ENCODE data around the gene POLL.

Gene POLL

DNA sequence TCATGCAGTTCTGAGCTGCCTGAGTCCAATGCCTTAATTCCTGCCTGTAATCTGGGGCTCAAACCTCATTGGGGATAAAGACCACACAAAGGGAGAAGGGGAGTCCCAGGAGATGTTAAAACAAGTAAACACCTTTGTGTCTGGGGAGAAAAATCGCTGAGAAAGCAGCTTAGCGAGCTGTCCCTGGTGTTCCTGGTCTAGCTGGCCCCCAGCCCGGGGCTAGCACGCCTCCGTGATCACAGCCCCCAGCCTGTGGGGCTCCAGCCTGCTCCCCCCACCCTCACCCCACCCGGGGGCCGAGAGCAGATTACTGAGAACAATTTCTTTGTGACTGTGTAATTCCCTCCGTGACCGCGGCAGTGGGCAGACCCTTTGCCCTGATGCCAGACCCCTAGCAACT lies 24.8 kb upstream of the POLL start:
- H3K4me3 ChIP-seq (ENCODE audit: low read depth, low read length): no peak overlapping the region
- peaks cover 11% of the 10 kb centered on the region; the same call in 1 of the 2 replicates for H3K4me1 ChIP-seq
- no peak for DNase-seq
- no peaks in the 10 kb centered on the region for H3K9me3 ChIP-seq
- TF ChIP-seq, protein P1, sequence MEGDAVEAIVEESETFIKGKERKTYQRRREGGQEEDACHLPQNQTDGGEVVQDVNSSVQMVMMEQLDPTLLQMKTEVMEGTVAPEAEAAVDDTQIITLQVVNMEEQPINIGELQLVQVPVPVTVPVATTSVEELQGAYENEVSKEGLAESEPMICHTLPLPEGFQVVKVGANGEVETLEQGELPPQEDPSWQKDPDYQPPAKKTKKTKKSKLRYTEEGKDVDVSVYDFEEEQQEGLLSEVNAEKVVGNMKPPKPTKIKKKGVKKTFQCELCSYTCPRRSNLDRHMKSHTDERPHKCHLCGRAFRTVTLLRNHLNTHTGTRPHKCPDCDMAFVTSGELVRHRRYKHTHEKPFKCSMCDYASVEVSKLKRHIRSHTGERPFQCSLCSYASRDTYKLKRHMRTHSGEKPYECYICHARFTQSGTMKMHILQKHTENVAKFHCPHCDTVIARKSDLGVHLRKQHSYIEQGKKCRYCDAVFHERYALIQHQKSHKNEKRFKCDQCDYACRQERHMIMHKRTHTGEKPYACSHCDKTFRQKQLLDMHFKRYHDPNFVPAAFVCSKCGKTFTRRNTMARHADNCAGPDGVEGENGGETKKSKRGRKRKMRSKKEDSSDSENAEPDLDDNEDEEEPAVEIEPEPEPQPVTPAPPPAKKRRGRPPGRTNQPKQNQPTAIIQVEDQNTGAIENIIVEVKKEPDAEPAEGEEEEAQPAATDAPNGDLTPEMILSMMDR (IDR thresholded peaks at IDR 0.05; ENCODE audit: low read depth, low read length): no peak
- peaks cover 3% of the 10 kb centered on the region; the same call in 1 of the 2 replicates for H3K36me3 ChIP-seq
- no peaks in the 10 kb centered on the region for H3K27me3 ChIP-seq

DNA sequence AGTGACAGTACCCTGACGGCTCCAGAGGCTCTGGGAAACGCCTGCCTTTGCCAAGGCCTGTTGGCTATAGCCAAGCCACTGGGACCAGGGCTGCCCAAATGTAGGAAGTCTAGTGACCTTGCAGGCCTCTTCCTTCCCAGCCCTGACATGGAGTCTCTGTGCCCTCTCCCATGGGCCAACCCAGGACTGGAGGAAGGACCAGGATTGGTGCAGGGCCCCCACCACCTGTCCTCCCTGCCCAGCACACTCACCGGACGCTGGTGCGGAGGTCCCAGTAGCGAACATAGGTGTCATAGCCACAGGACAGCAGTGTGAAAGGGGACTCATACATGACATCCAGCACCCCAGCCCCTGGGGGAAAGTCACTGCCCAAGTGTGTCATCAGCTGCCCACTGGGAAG lies 24.0 kb upstream of the POLL start:
- Histone ChIP-seq H3K4me1 (peaks cover 5% of the 10 kb centered on the region; the same call in 1 of the 2 replicates), H3K36me3 (peaks cover 3% of the 10 kb centered on the region; the same call in 1 of the 2 replicates), H3K9me3 (no peaks in the 10 kb centered on the region), H3K27me3 (no peaks in the 10 kb centered on the region), H3K4me3 (ENCODE audit: low read depth, low read length) (no peak overlapping the region)
- TF ChIP-seq, protein P1 (IDR thresholded peaks at IDR 0.05; ENCODE audit: low read depth, low read length): no peak
- DNase-seq: no peak

DNA sequence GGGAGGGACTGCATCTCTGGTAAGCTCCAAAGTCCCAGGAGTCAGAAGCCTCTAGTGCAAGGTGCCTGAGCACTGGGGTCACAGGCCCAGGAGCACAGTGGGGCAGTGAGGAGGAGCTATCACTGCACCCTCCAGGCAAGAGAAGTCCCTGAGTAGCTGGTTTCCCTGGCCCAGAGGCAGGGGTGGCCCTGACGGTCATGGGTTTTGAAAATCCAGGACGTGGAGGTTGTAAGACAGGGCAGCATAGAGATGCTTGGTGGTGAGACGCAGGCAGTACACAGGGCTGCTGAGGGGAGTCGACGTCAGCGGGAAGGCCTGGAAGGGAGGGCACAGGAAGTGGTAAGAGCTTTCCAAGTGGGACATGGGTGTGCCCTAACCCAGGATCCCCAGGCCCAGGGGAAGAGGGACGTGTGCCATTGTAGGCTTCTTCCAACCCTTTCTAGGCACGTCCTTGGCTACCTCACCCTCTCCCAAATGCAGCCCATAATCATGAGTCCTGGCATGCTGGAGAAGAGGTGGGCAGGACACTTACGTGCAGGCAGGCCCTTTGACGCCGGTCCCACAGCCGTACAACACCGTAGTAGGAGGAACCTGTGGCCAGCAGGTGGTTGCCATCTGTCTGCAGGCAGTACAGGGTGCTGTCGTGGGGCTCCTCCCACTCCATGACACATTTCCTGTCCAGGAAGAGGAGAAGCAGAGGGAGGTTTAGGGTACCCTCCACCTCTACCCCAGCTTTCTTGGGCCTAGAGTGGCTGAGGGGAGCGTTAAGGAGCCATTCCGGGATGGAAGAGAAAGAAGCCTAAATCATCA lies 23.2 kb upstream of the POLL start:
- peaks cover 3% of the 10 kb centered on the region; the same call in 1 of the 2 replicates for H3K36me3 ChIP-seq
- no peak for DNase-seq
- no peak overlapping the region for H3K4me3 ChIP-seq (ENCODE audit: low read depth, low read length)
- H3K27me3 ChIP-seq: no peaks in the 10 kb centered on the region
- H3K9me3 ChIP-seq: no peaks in the 10 kb centered on the region
- TF ChIP-seq, protein P1 (IDR thresholded peaks at IDR 0.05; ENCODE audit: low read depth, low read length): no peak
- H3K4me1 ChIP-seq: 0 out of 2 replicates have a peak, but pooled peaks cover 1% of the 10 kb centered on the region

DNA sequence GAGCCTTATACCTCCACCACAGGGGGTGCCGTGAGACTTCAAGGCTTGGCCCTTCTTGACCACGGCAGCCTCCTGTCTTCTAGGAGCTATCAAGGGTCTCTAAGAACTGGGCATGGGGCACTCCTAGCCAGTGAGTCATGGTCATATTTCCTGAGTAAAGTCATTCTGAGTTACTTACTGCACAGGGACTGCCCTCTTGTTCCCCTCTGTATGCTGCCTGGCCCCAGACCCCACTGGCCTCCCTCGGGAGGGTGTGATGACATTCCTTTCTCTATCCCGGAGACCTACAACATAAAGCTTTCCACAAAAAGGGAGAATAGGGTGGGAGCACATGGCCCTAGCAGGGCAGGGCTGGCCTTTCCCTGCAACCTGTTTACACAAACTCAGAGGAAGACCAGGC lies 21.4 kb upstream of the POLL start:
- Histone ChIP-seq H3K4me1 (no peaks in the 10 kb centered on the region), H3K36me3 (peaks cover 3% of the 10 kb centered on the region; the same call in 1 of the 2 replicates), H3K4me3 (ENCODE audit: low read depth, low read length) (no peak overlapping the region), H3K27me3 (no peaks in the 10 kb centered on the region), H3K9me3 (no peaks in the 10 kb centered on the region)
- TF ChIP-seq, protein P1 (IDR thresholded peaks at IDR 0.05; ENCODE audit: low read depth, low read length): no peak
- no peak for DNase-seq

DNA sequence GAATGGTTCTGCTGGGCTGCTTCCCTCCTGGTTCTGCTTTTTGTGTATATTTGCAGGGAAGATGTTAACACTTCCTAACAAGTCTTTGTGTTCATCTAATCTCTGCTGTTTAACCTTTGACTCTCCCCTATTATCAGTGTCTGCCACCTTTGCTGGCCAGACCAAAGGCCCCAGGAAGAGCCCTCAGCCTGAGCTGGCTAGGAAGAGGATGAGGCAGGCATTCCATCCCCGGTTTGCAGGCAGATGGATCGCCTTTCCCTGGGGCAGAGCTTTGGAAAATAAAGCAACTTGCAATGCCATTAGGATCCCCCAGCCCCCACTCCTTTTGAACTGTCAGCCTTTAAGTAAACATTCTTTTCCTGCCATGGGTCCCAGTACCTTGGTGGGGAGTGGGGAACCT lies 19.1 kb upstream of the POLL start:
- Histone ChIP-seq H3K9me3 (no peaks in the 10 kb centered on the region), H3K36me3 (peaks cover 3% of the 10 kb centered on the region; the same call in 1 of the 2 replicates), H3K4me1 (no peaks in the 10 kb centered on the region), H3K4me3 (ENCODE audit: low read depth, low read length) (no peak overlapping the region), H3K27me3 (no peaks in the 10 kb centered on the region)
- TF ChIP-seq, protein P1 (IDR thresholded peaks at IDR 0.05; ENCODE audit: low read depth, low read length): no peak
- no peak for DNase-seq

DNA sequence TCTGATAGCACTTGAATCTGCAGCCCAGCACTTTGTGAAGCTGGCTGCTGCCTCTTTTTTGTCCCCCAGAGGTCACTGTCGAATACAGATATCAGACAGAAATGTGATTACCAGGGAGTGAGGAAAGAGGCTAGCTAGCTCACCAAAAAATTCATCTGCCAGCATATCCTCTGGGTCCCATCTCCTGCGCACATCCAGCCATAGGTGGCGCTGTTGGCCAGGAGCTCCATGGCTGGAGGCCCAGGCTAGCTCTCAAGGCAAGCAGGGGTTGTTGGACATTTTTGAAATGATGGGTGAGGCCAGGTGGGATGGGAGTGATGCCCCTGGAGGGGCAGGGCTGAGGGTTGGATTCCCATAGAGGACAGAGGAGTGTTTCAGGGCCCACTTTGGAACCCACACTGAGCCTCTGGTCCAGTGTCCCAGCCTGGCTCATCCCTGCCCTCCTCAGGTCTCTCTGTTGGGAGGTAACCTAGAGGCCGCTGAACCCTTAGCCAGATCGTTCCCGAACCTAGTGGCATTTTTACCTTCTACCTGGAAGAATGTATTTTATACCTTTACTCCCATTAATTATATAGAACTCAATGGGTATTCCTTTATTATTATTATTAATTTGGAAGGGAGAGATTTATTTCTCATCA lies 14.8 kb upstream of the POLL start:
- TF ChIP-seq, protein P1 (IDR thresholded peaks at IDR 0.05; ENCODE audit: low read depth, low read length): peak; percentile 99
- Histone ChIP-seq H3K4me3 (ENCODE audit: low read depth, low read length) (no peak overlapping the region), H3K27me3 (no peaks in the 10 kb centered on the region), H3K9me3 (no peaks in the 10 kb centered on the region), H3K4me1 (no peaks in the 10 kb centered on the region), H3K36me3 (no peaks in the 10 kb centered on the region)
- DNase-seq: peak; percentile 87
